Inflammatory macrophage treated with lipopolysaccharide for 4 hours (primary cell): Measurements from ENCODE around the gene LAMA3.

Experiments
- DNase-seq: peaks from one replicate; pipeline ENCODE4 v3.0.0-alpha.2; 2020

The LAMA3 gene

GRCh38 chr18:23827681-23828080 lies 138.4 kb downstream of the LAMA3 start:
- no peak for DNase-seq

- DNase-seq, result peak; percentile 79
Observed at GRCh38 chr18:23828426-23828825, 139.2 kb downstream of the LAMA3 start.

DNA sequence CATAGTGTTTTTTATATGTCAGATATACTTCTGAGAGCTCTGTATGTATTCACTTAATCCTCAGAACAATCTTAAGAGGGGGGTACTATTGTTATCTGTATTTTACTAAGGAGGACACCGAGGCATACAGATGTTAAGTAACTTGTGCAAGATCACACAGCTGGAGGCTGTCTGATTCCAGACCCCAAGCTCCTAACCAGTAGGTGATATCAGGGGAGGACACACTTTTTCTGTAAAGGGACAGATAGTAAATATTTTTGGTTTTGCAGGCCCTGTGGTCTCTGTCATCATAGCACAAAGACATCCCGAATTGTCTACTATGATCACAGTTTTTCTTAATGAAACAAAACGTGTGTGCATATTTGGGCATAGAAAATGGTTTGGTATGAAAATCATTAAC lies 143.7 kb downstream of the LAMA3 start:
- no peak for DNase-seq

GRCh38 chr18:23833714-23834113 lies 144.5 kb downstream of the LAMA3 start:
- DNase-seq, result no peak

DNA sequence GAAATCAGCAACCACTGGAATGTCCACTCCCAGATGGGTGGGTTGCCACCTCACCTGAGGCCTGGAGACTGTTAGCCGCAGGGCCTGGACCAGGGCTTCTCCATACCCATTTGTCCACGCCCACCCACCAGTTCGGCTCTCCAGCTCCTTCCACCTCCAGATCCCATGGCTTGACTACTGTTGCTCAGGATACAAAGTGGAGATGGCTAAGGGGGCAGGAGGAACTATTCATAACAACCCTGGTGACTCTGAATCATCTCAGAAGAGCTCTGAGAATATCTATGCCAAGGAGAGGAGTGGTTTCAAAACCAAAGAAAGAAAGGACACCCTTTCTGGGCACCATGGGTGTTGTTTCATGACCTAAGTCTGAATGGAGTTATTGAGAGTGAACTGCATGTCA lies 145.8 kb downstream of the LAMA3 start:
- DNase-seq, result peak; percentile 91

- DNase-seq, result peak; percentile 97
Observed at GRCh38 chr18:23835506-23835905, 146.3 kb downstream of the LAMA3 start.

DNA sequence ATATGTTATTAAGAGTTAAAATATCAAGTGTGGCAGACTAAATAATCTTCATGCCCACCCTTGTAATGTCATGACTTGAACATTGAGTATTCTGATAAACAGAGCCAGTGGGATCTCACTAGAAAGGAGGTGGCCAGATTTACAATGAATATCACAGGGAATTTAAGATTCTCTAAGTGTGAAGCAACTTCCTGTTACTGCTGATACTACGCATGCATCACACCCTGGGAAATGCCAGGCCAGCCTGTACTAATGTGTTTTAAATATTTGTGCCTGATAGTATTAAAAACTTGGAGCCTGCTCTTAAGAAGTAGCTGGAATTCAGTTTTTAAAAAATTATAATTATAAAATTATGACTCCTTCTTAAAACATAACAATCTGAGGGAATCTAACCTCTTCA lies 148.3 kb downstream of the LAMA3 start:
- DNase-seq, result peak; percentile 90

GRCh38 chr18:23838233-23838632 lies 149.0 kb downstream of the LAMA3 start:
- peak; percentile 36 for DNase-seq

GRCh38 chr18:23838801-23839366 lies 149.6 kb downstream of the LAMA3 start:
- no peak for DNase-seq

DNA sequence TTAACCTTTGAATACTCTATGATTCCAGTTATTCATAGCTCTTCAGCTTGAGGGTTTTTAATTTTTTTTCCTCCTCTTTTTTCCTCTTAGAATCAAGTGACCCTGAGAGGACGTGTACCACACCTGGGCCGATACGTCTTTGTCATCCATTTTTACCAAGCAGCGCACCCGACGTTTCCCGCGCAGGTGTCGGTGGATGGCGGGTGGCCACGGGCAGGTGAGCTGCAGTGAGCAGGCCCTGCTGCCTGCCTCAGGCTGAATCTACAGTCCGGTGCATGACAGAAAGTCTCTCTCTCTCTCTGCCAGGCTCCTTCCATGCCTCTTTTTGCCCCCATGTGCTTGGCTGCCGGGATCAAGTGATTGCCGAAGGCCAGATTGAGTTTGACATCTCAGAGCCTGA lies 153.1 kb downstream of the LAMA3 start:
- DNase-seq, result no peak

DNA sequence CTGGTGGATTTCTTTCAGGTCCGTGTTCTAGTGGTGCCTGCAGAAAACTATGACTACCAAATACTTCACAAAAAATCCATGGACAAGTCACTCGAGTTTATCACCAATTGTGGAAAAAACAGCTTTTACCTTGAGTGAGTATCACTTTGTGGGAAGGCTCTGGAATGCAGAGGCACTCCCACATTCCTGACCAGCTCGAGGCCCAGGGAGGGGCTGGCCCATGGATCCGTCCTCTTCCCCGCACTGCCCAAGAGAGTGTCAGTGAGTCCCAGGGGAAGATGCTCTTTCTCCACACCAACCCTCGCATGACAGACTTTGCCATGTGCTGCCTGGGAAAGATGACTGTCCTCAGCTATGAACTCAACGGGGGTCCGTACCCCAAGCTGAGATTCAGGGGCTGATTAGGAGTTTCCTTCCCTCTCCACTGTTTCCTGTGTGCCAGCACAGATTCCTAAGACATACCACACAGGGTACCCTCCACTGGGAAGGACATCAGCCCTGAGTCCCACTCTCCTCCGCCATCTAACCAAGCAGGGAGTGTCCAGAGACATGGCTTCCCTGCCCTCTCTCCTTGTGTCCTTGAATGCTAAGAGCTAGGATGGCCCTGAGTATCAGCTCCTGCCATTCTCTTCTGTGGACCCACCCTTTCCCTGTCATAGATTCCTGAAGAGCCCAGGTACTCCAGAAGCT lies 155.9 kb downstream of the LAMA3 start:
- no peak for DNase-seq

DNA sequence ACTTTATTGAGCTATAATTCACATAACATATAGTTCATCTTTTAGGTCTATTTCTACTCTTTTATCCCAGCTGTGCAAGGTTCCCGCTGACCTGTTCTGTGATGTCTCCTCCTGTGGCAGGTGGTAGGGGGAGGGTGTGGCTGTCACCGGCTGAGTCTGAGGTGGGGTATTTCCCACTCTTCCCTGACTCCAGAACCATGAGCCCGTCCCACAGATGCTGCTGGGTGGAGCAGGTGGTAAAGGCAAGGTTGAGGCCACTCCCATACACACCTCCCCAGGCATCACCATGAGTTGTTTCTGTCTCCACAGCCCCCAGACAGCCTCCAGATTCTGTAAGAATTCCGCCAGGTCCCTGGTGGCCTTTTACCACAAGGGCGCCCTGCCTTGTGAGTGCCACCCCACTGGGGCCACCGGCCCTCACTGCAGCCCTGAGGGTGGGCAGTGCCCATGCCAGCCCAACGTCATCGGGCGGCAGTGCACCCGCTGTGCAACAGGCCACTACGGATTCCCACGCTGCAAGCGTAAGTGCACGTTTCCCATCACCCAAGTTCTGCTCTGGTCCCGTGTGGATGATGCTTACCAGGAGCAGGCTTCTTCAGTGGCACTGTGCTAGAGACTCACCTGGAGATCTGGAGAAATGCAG lies 156.9 kb downstream of the LAMA3 start:
- no peak for DNase-seq

DNA sequence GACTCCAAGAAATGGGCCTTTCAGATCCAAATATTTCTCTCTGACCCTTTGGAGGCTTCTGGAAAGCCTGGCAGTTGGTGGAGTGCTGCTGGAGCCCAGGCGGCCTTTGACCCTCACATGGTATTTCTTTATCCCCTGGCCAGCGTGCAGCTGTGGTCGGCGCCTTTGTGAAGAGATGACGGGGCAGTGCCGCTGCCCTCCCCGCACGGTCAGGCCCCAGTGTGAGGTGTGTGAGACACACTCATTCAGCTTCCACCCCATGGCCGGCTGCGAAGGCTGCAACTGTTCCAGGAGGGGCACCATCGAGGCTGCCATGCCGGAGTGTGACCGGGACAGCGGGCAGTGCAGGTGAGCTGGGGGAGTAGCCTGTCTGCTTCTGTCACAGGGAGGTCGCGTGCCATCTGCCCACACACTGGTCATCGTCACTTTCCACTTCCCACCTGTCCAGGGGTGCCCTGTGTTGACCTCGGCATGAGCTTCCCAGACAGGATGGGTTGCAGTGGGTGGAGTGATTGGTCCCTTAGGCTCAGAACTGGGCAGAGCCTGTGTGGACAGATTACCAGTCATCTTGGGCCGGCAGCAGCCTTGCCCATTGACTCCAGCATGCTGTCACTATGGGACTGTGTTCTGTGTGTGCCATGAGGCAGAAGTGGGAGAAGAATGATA lies 158.2 kb downstream of the LAMA3 start:
- no peak for DNase-seq

- DNase-seq, result no peak
Observed at GRCh38 chr18:23849141-23849540, 159.9 kb downstream of the LAMA3 start.

GRCh38 chr18:23850215-23850614 lies 161.0 kb downstream of the LAMA3 start:
- no peak for DNase-seq

GRCh38 chr18:23851470-23852002 lies 162.3 kb downstream of the LAMA3 start:
- no peak for DNase-seq

GRCh38 chr18:23852236-23853045 lies 163.2 kb downstream of the LAMA3 start:
- DNase-seq, result no peak

GRCh38 chr18:23853448-23854195 lies 164.4 kb downstream of the LAMA3 start:
- peak; percentile 30 for DNase-seq

GRCh38 chr18:23855721-23856120 lies 166.5 kb downstream of the LAMA3 start:
- no peak for DNase-seq

DNA sequence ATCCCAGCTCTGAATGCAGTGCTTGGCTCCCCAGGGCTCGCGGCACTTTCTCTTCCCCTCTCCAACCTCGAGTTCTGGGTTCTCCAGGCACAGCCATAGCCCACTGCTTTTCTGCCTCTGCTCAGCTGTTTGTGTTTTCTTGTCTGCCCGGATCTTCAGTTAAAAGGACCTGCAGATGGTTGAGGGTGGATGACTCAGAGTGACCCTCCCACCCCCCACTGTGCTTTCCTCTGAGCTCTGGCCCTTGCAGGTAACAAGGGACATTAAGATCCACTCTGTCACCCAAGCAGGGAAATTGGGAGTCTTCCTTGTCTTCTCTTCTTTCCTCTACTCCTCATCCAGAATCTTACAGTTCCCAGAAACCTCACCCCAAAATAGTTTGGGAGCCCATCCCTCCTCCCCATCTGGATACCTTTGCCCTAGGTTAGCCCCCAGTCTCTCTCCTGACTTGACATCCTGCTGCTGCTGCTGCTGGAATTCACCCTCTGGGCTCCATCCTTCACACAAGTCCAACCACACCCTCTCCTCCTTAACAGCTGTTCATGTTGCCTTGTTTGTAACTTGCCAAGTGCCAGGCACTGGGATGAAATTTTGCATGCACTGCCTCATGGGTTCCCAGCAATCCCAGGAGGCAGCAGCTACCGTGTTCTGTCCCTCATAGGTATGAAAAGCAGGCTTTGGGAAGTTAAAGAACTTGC lies 167.4 kb downstream of the LAMA3 start:
- DNase-seq, result no peak

GRCh38 chr18:23857164-23857552 lies 167.9 kb downstream of the LAMA3 start:
- DNase-seq, result no peak
